ENCODE results near the gene HMGCL.
"Not testable (repeated sequence)": the region's sequence is repeated elsewhere in the genome, so short reads cannot be mapped to it uniquely, and the experiment has no call there.

The HMGCL gene

GRCh38 chr1:23798662-23799142 lies 26.5 kb downstream of the HMGCL start:
- Mint-ChIP-seq H3K36me3 (ENCODE audit: low read depth) (peaks cover 10% of the 10 kb centered on the region), H3K9me3 (no peaks in the 10 kb centered on the region), H3K4me1 (peaks cover 10% of the 10 kb centered on the region), H3K4me3 (peak overlapping the region; percentile 90 to 94 (median 92)), H3K27me3 (ENCODE audit: low read depth) (peaks cover 3% of the 10 kb centered on the region), H3K27ac (no peak overlapping the region)
- no peak for TF ChIP-seq CTCF (IDR thresholded peaks at IDR 0.05; ENCODE audit: unreplicated experiment in 3 of 3)

DNA sequence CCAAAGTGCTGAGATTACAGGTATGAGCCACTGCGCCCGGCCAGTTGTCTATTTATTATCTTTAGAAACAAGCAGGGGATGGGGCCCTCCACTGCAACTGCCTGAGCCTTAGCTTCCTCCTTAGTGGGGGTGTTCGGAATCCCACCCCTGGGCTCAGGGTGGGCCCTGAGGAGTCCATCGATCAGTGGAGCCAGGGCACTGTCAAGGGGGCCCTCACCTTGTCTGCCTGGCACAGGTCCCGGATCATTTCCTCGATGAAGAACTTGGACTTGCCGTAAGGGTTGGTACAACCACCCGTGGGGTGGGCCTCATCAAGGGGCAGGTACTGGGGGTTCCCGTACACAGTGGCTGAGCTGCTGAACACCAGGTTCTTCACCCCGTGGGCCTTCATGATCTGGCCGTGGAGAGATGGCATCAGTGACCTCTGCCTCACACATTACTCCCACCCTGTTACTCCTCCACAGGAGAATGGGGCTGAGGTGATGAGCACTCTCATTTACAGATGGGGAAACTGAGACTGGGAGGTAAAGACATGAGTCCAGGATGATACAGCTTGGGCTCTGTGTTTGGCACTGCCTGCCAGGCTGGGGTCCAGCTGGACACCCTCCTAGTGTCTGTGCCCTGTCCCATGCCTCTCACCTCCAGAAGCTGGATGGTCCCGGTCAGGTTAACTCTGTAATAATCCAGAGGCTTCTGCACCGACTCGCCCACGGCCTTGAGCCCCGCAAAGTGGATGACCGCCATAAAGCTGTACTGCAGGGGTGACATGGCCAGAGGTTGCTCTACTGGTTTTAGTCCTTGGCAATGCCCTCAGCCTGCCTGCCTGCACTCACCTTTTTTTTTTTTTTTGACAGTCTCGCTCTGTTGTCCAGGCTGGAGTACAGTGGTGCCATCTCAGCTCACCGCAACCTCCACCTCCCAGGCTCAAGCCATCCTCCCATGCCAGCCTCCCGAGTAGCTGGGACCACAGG lies 27.5 kb downstream of the HMGCL start:
- no peak for TF ChIP-seq CTCF (IDR thresholded peaks at IDR 0.05; ENCODE audit: unreplicated experiment in 3 of 3)
- H3K4me1 Mint-ChIP-seq, result peaks cover 10% of the 10 kb centered on the region
- H3K27ac Mint-ChIP-seq, result no peak overlapping the region
- H3K36me3 Mint-ChIP-seq (ENCODE audit: low read depth), result peaks cover 8% of the 10 kb centered on the region
- H3K4me3 Mint-ChIP-seq, result peak overlapping the region in 2 of 3 experiments; percentile 21 to 53
- H3K9me3 Mint-ChIP-seq, result no peaks in the 10 kb centered on the region
- peaks cover 3% of the 10 kb centered on the region for H3K27me3 Mint-ChIP-seq (ENCODE audit: low read depth)

- H3K4me1 Mint-ChIP-seq, result peaks cover 14% of the 10 kb centered on the region
- peaks cover 3% of the 10 kb centered on the region for H3K27me3 Mint-ChIP-seq (ENCODE audit: low read depth)
- H3K36me3 Mint-ChIP-seq (ENCODE audit: low read depth), result peaks cover 8% of the 10 kb centered on the region
- peak overlapping the region in 2 of 3 experiments; percentile 49 to 51 for H3K4me3 Mint-ChIP-seq
- TF ChIP-seq CTCF (IDR thresholded peaks at IDR 0.05; ENCODE audit: unreplicated experiment in 3 of 3), result no peak
- no peaks in the 10 kb centered on the region for H3K9me3 Mint-ChIP-seq
- H3K27ac Mint-ChIP-seq, result peak overlapping the region in 1 of 3 experiments; percentile 53
Measured at GRCh38 chr1:23796466-23797271, 28.6 kb downstream of the HMGCL start.

DNA sequence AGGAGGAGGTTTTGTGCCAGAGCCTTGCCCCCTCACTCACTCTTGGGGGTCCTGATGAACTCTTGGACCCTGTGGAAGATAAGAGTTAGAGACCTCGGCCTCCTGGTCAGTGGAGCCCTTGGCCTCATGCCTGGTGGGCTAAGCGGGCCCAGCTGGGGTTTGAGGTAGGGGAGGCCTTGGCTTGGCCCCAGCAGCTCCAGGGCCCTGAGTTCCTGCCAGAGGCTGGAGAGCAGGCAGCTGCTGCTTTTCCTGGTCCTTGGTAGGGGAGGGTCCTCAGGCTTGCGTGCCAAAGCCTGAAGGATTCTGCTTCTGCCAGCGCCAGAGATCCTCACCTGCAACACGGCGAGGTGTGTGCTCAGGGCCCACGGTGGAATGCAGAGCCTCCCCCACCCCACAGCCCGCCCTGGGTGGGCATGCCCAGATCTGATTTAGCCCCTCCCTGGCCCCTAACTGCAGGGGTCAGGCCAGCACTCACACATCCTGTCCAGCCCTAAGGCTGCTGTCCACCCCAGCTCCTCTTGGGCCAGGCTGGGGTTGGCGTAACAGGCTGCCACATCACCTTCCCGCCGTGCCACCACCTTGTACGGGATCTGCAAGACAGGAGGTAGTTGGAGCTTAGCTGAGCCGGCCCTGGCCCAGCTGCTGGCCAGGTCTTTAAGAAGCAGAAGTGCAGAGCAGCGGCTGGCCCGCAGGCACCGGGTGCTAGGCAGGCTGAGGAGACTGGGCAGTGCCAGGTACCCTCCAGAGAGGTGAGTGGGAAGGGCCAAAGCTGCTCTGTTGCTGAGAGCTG lies 29.4 kb downstream of the HMGCL start:
- TF ChIP-seq CTCF (IDR thresholded peaks at IDR 0.05; ENCODE audit: unreplicated experiment in 3 of 3), result no peak
- no peaks in the 10 kb centered on the region for H3K27me3 Mint-ChIP-seq (ENCODE audit: low read depth)
- peak overlapping the region in 2 of 3 experiments; percentile 52 to 82 for H3K27ac Mint-ChIP-seq
- H3K4me3 Mint-ChIP-seq, result peak overlapping the region; percentile 45 to 68 (median 65)
- H3K4me1 Mint-ChIP-seq, result peaks cover 15% of the 10 kb centered on the region
- H3K9me3 Mint-ChIP-seq, result no peaks in the 10 kb centered on the region
- peaks cover 8% of the 10 kb centered on the region for H3K36me3 Mint-ChIP-seq (ENCODE audit: low read depth)

DNA sequence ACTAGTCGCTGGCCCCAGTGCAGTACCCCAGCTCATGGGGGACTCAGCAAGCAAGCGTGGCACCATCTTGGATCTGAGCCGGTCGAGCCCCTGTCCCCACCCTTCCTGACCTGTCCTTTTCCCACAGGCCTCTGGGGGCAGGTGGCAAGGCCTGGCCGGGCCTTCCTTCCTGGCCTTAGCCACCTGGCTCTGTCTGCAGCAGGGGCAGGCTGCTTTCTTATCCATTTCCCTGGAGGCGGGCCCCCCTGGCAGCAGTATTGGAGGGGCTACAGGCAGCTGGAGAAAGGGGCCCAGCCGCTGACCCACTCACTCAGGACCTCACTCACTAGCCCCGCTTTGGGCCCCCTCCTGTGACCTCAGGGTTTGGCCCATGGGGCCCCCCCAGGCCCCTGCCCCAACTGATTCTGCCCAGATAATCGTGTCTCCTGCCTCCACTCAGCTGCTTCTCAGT lies 30.5 kb downstream of the HMGCL start:
- not testable (repeated sequence) for H3K9me3 Mint-ChIP-seq; H3K27me3 Mint-ChIP-seq (ENCODE audit: low read depth); H3K36me3 Mint-ChIP-seq (ENCODE audit: low read depth); H3K27ac Mint-ChIP-seq
- H3K4me1 Mint-ChIP-seq, result peaks cover 23% of the 10 kb centered on the region
- peak overlapping the region; percentile 21 to 41 (median 34) for H3K4me3 Mint-ChIP-seq
